Uterus (tissue), 4 donors: Measurements from ENCODE around the gene GPR152. TPM values are rescaled to one million over a fixed set of nuclear protein-coding genes. Genes with fewer than 3 reads are reported as not detected.

Experiments
- DNase-seq, 2 donors: peaks; one replicate each; pipeline ENCODE4 v3.0.0-alpha.2; 2019 to 2020
- H3K27ac ChIP-seq, 2 donors: fragments of 200-600 bp; sonication (generic); 1 replicate in 1 of 2; 2 replicates in 1 of 2; pipeline ENCODE4 v1.5.1; 2016 to 2018
- H3K27me3 ChIP-seq, 2 donors: fragments of 200-600 bp; sonication (generic); one replicate each; pipeline ENCODE4 v1.5.1; 2018 to 2019; ENCODE audit warnings: control low read depth in 1 of 2
- H3K36me3 ChIP-seq, 2 donors: fragments of 200-600 bp; sonication (generic); one replicate each; pipeline ENCODE4 v1.5.1; 2019; ENCODE audit warnings: control low read depth in 1 of 2
- H3K4me1 ChIP-seq, 2 donors: fragments of 200-600 bp; sonication (generic); one replicate each; pipeline ENCODE4 v1.5.1; 2018 to 2019; ENCODE audit warnings: control low read depth in 1 of 2
- H3K4me3 ChIP-seq, 2 donors: fragments of 200-600 bp; sonication (generic); 1 replicate in 1 of 2; 2 replicates in 1 of 2; pipeline ENCODE4 v1.5.1; 2018 to 2019; ENCODE audit warnings: mild to moderate bottlenecking in 1 of 2
- H3K9me3 ChIP-seq, 2 donors: fragments of 200-600 bp; sonication (generic); one replicate each; pipeline ENCODE4 v1.5.1; 2019; ENCODE audit warnings: control low read depth in 1 of 2
- POLR2A ChIP-seq, 2 donors: fragments of 450-650 bp; IDR thresholded peaks; one replicate each; pipeline ENCODE4 v1.6.1; 2016; ENCODE audit warnings: antibody characterized with exemption in 2 of 2, mild to moderate bottlenecking in 1 of 2, moderate library complexity in 1 of 2
- intact Hi-C: fragments of 100-400 bp; cut with DNase I; formaldehyde crosslinking; loops from one replicate; pipeline ENCODE4 v1.15.1; 2023; ENCODE audit warnings: low total_unique reads
- total RNA-seq, 4 donors: library from RNA; depleted of rRNA in 3 of 4; stranded (reverse); fragments of >200 nt in 3 of 4; gene quantifications; one replicate each; pipeline versions ENCODE4 v1.1.0 to v1.2.4, GENCODE V29; 2014 to 2023
- TF ChIP-seq, protein P1 (sequence below), 4 experiments: fragments of 200-600 bp in 2 of 4; fragments of 450-650 bp in 2 of 4; sonication (generic) in 2 of 4; IDR thresholded peaks; one replicate each; pipeline ENCODE4 v1.5.1; 2016 to 2019; ENCODE audit warnings: antibody characterized with exemption in 4 of 4, mild to moderate bottlenecking in 2 of 4, moderate library complexity in 1 of 4
- donor health status: DM: yes; HTN: yes; CAD: no.

The GPR152 gene
- total RNA-seq, 4 donors from 2014 or later: not detected

GRCh38 chr11:67413266-67413849 is 39.2 kb downstream of the GPR152 start:
- H3K4me1 ChIP-seq: peaks cover 0 to 6% of the 10 kb centered on the region in 2 donors
- no peak for TF ChIP-seq POLR2A (IDR thresholded peaks at IDR 0.05)
- TF ChIP-seq, protein P1, sequence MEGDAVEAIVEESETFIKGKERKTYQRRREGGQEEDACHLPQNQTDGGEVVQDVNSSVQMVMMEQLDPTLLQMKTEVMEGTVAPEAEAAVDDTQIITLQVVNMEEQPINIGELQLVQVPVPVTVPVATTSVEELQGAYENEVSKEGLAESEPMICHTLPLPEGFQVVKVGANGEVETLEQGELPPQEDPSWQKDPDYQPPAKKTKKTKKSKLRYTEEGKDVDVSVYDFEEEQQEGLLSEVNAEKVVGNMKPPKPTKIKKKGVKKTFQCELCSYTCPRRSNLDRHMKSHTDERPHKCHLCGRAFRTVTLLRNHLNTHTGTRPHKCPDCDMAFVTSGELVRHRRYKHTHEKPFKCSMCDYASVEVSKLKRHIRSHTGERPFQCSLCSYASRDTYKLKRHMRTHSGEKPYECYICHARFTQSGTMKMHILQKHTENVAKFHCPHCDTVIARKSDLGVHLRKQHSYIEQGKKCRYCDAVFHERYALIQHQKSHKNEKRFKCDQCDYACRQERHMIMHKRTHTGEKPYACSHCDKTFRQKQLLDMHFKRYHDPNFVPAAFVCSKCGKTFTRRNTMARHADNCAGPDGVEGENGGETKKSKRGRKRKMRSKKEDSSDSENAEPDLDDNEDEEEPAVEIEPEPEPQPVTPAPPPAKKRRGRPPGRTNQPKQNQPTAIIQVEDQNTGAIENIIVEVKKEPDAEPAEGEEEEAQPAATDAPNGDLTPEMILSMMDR (IDR thresholded peaks at IDR 0.05): no peak
- intact Hi-C loops: no loop called here
- DNase-seq: no peak
- H3K27me3 ChIP-seq: peaks cover 0 to 20% of the 10 kb centered on the region in 2 donors
- no peaks in the 10 kb centered on the region for H3K9me3 ChIP-seq
- H3K36me3 ChIP-seq: no peaks in the 10 kb centered on the region
- H3K27ac ChIP-seq: no peak overlapping the region
- H3K4me3 ChIP-seq: no peak overlapping the region

DNA sequence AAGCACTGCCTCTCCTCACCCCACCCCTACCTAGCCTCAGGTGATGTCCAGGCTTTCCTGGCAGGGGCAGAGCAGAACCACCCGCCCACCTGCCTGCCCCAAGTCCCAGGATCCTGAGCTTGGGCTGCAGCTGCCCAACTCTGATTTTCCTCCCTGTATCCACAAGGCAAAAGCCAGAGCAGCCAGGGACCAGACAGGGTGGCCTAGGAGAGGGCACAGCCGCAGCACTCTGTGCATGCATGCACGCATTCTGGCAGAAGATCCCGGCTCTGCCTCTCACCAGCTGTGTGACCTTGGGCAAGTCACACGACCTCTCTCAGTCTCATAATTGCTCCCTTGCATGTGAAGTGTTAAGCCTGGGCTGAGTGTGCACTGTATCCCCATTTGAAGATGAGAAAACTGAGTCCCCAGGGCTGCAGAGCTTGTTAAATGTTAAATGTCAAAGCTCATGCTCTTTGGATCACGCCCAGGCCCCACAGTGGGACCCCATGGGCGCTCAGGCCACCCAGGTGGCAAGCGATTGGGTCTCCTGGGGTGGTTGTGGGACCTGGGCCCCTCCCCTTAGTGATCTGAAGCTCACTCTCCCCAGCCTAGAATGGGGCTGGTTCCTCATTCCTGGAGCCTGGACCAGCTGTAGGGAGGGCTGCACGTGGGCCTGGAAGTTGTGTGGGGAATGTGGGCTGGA is 39.9 kb downstream of the GPR152 start:
- DNase-seq: no peak
- Histone ChIP-seq H3K36me3 (no peaks in the 10 kb centered on the region), H3K4me1 (peaks cover 0 to 6% of the 10 kb centered on the region in 2 donors), H3K27ac (no peak overlapping the region), H3K27me3 (peaks cover 0 to 20% of the 10 kb centered on the region in 2 donors), H3K9me3 (no peaks in the 10 kb centered on the region), H3K4me3 (no peak overlapping the region)
- intact Hi-C loops: no loop called here
- TF ChIP-seq POLR2A (IDR thresholded peaks at IDR 0.05): no peak
- TF ChIP-seq, protein P1 (IDR thresholded peaks at IDR 0.05): no peak

GRCh38 chr11:67411785-67412152 is 40.8 kb downstream of the GPR152 start:
- no peak overlapping the region for H3K27ac ChIP-seq
- DNase-seq: no peak
- no peaks in the 10 kb centered on the region for H3K36me3 ChIP-seq
- no peak for TF ChIP-seq POLR2A (IDR thresholded peaks at IDR 0.05)
- TF ChIP-seq, protein P1 (IDR thresholded peaks at IDR 0.05): no peak
- peaks cover 0 to 20% of the 10 kb centered on the region in 2 donors for H3K27me3 ChIP-seq
- peaks cover 0 to 6% of the 10 kb centered on the region in 2 donors for H3K4me1 ChIP-seq
- no peak overlapping the region for H3K4me3 ChIP-seq
- intact Hi-C loops: no loop called here
- no peaks in the 10 kb centered on the region for H3K9me3 ChIP-seq

DNA sequence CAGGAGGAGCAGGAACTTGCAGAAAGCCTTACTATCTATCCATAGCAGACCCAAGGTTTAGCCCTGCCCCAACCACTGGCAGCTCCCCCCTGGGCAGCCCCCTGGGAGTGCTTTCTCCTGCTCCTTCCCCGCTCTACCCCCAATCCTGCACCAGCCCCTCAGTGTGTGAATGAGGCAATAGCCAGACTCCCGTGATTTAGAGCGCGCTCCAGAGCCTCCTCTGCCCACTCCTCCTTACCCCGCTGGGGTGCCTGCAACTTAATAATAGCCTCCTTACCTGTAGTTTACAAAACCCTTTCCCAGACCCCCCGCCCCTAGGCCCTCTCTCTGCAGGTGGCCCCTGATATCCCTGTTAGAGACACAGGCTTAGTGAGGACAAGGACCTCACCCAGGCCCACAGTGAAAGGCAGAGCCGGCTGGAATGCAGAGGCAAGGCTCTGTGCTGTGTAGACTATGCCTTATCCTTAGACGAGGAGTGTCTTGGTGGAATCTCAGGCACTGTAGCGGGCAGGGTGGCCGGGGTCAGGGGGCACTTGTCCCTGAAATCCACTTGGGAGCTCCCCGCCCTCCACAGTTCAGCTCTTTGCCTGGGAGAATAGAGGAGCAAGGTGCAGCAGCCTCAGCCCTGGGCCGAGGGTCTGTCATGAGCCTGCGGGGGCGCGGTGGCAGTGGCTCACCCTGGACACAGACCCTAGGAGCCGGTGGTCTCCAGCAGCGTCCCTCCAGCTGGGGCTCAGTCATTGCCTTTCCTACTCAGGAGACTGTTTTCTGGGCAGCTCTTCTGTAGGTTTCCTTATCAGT is 41.3 kb downstream of the GPR152 start:
- Histone ChIP-seq H3K27me3 (peaks cover 0 to 20% of the 10 kb centered on the region in 2 donors), H3K4me3 (no peak overlapping the region), H3K9me3 (no peaks in the 10 kb centered on the region), H3K27ac (no peak overlapping the region), H3K36me3 (no peaks in the 10 kb centered on the region), H3K4me1 (peaks cover 0 to 6% of the 10 kb centered on the region in 2 donors)
- intact Hi-C loops: no loop called here
- no peak for TF ChIP-seq POLR2A (IDR thresholded peaks at IDR 0.05)
- TF ChIP-seq, protein P1 (IDR thresholded peaks at IDR 0.05): no peak
- DNase-seq: no peak

- no peak for DNase-seq
- no peaks in the 10 kb centered on the region for H3K9me3 ChIP-seq
- H3K4me1 ChIP-seq: no peaks in the 10 kb centered on the region
- TF ChIP-seq POLR2A (IDR thresholded peaks at IDR 0.05): no peak
- TF ChIP-seq, protein P1 (IDR thresholded peaks at IDR 0.05): no peak
- no peaks in the 10 kb centered on the region for H3K36me3 ChIP-seq
- no peak overlapping the region for H3K27ac ChIP-seq
- no peak overlapping the region for H3K4me3 ChIP-seq
- H3K27me3 ChIP-seq: peaks cover 0 to 20% of the 10 kb centered on the region in 2 donors
- intact Hi-C loops: no loop called here
These were observed 42.1 kb downstream of the GPR152 start for GRCh38 chr11:67410369-67410831.
